K562 (cell line): ENCODE results near the gene TCEANC. TPM values are rescaled to one million over a fixed set of nuclear protein-coding genes. Genes with fewer than 3 reads are reported as not detected.

ENCODE experiments used
- ARID1B ChIP-seq: fragments of 450-650 bp; IDR thresholded peaks from 2 replicates; pipeline ENCODE4 v1.6.1; 2016; ENCODE audit warnings: antibody characterized with exemption, mild to moderate bottlenecking, inconsistent platforms
- CBX3 ChIP-seq, 2 experiments: IDR thresholded peaks; 1 replicate in 1 of 2; 2 replicates in 1 of 2; pipeline ENCODE4 v1.6.1; 2012; ENCODE audit warnings: inconsistent platforms in 2 of 2, low read length in 2 of 2, borderline replicate concordance in 1 of 2, control low read depth in 1 of 2
- GATAD2B ChIP-seq: fragments of 450-650 bp; IDR thresholded peaks from 2 replicates; pipeline ENCODE4 v1.6.1; 2017; ENCODE audit warnings: mild to moderate bottlenecking, borderline replicate concordance
- HLTF ChIP-seq: fragments of 450-650 bp; IDR thresholded peaks from 2 replicates; pipeline ENCODE4 v1.6.1; 2016
- PHB ChIP-seq: fragments of 250-450 bp; sonication (Bioruptor Pico); IDR thresholded peaks from 2 replicates; pipeline ENCODE4 v1.5.0; 2021
- SP1 ChIP-seq: sonication (generic); formaldehyde crosslinking; IDR thresholded peaks from 2 replicates; pipeline ENCODE4 v1.8.1; 2022; ENCODE audit warnings: mild to moderate bottlenecking, missing genetic modification reagents
- SPI1 ChIP-seq: IDR thresholded peaks from 2 replicates; pipeline ENCODE4 v1.6.1; 2011; ENCODE audit warnings: low read depth, low read length, control low read depth, borderline replicate concordance
- ZNF263 ChIP-seq: sonication (generic); formaldehyde crosslinking; IDR thresholded peaks from 2 replicates; pipeline ENCODE4 v1.8.0; 2022; ENCODE audit warnings: mild to moderate bottlenecking, missing genetic modification reagents, borderline replicate concordance
- ZNF436 ChIP-seq: fragments of 250-450, 450-650 bp; sonication (Bioruptor Pico); formaldehyde crosslinking; IDR thresholded peaks from 2 replicates; pipeline ENCODE4 v1.7.0; 2020; ENCODE audit warnings: mild to moderate bottlenecking
- polyA plus RNA-seq, 8 experiments: library from polyadenylated mRNA; depleted of rRNA in 4 of 8; stranded (reverse) in 5 of 8; unstranded in 3 of 8; fragments of >200 nt; fragmentation: Nextera tagmentation in 2 of 8; fragmentation: Illumina TruSeq in 1 of 8; extraction: Ambion mirVana in 2 of 8; extraction: Trizol in 1 of 8; gene quantifications; 2 replicates each; pipeline versions ENCODE4 v1.2.1 to v1.2.3, GENCODE V29; 2011 to 2014; ENCODE audit warnings: inconsistent platforms in 1 of 8, missing spikeins in 1 of 8
- total RNA-seq, 7 experiments: library from RNA; depleted of rRNA in 6 of 7; stranded (reverse); fragments of >200 nt in 6 of 7; fragmentation: Illumina TruSeq in 2 of 7; extraction: Trizol in 2 of 7; gene quantifications; 2 replicates each; pipeline versions ENCODE4 v1.2.1 to v1.2.3, GENCODE V29; 2011 to 2021; ENCODE audit warnings: low replicate concordance in 1 of 7
- TF ChIP-seq, protein P1 (sequence below), 2 experiments: fragments of 450-650 bp; formaldehyde crosslinking in 1 of 2; IDR thresholded peaks; 2 replicates each; pipeline versions ENCODE4 v1.4.0 to v1.6.1; 2014 to 2020; ENCODE audit warnings: mild to moderate bottlenecking in 2 of 2, borderline replicate concordance in 1 of 2, low read depth in 1 of 2
- TF ChIP-seq, protein P2 (sequence below): sonication (generic); formaldehyde crosslinking; IDR thresholded peaks from 2 replicates; pipeline ENCODE4 v1.9.0; 2022; ENCODE audit warnings: mild to moderate bottlenecking, missing genetic modification reagents

The TCEANC gene
- total and polyA plus RNA-seq, 9 of the 15 experiments (the other 6 are each of a cell fraction or from before 2014, with no cell fraction given) = 1.2 to 2.8 (median 2.0) TPM

DNA sequence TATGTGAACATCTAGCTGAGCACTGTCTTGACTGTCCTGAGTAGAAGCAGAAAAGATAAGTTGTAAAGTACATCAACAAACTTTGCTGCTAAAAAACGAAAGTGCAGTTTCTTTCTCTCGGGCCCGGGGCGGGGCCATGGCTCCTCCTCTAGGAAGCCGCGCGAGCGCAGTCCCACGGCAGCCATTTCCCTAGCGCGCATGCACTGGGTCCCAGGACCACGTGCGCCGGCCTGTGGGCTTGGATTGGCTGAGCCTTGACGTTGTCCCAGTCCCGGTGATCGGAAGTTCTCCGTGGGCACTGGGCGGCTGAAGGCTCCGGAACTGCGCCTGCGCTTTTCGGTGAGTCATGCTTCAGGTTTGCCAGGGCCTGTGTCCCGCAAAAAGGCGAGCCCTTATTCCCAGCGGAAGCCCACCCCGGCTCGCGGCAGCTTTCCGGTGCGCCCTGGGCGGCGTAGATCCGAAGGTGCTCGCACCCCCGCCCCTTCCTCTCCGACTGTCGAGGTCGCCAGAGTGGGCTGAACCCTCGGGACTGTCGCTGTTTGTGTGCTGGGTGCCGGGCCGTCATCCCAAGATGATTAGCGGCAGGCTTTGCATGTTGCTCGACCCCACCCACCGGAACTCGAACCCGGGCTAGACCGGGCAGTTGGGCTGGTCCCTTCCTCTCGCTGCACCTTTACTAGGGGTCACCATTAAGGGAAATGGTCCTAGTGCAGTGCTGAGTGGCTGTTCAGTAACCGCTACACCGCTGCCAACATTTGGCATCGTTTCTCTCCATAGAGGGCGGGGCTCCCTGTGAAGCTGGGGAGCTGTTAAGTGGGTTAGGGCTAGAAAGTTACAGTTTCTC lies at the start of gene TCEANC (continued):
- TF ChIP-seq, protein P1, sequence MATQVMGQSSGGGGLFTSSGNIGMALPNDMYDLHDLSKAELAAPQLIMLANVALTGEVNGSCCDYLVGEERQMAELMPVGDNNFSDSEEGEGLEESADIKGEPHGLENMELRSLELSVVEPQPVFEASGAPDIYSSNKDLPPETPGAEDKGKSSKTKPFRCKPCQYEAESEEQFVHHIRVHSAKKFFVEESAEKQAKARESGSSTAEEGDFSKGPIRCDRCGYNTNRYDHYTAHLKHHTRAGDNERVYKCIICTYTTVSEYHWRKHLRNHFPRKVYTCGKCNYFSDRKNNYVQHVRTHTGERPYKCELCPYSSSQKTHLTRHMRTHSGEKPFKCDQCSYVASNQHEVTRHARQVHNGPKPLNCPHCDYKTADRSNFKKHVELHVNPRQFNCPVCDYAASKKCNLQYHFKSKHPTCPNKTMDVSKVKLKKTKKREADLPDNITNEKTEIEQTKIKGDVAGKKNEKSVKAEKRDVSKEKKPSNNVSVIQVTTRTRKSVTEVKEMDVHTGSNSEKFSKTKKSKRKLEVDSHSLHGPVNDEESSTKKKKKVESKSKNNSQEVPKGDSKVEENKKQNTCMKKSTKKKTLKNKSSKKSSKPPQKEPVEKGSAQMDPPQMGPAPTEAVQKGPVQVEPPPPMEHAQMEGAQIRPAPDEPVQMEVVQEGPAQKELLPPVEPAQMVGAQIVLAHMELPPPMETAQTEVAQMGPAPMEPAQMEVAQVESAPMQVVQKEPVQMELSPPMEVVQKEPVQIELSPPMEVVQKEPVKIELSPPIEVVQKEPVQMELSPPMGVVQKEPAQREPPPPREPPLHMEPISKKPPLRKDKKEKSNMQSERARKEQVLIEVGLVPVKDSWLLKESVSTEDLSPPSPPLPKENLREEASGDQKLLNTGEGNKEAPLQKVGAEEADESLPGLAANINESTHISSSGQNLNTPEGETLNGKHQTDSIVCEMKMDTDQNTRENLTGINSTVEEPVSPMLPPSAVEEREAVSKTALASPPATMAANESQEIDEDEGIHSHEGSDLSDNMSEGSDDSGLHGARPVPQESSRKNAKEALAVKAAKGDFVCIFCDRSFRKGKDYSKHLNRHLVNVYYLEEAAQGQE (IDR thresholded peaks at IDR 0.05; ENCODE audit: borderline replicate concordance) = peak; percentile 83
- TF ChIP-seq, protein P1 (CRISPR knock-in tag; IDR thresholded peaks at IDR 0.05; ENCODE audit: low read depth) = no peak
- no peak for TF ChIP-seq HLTF
- no peak; the same call in 1 of the 2 replicates for TF ChIP-seq ZNF263 (CRISPR knock-in tag)
- peak; percentile 24; the same call in 1 of the 2 replicates for TF ChIP-seq ARID1B
- TF ChIP-seq SP1 (CRISPR knock-in tag) = peak; percentile 59; the same call in 1 of the 2 replicates
- TF ChIP-seq ZNF436 = no peak
- TF ChIP-seq, protein P2, sequence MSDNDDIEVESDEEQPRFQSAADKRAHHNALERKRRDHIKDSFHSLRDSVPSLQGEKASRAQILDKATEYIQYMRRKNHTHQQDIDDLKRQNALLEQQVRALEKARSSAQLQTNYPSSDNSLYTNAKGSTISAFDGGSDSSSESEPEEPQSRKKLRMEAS (CRISPR knock-in tag) = peak; percentile 99
- TF ChIP-seq GATAD2B = 0 out of 2 replicates have a peak, but pooled peaks have one; percentile 18
- 0 out of 2 replicates have a peak, but pooled peaks have one; percentile 0 for TF ChIP-seq SPI1
- TF ChIP-seq CBX3 (IDR thresholded peaks at IDR 0.05; ENCODE audit: borderline replicate concordance in 1 of 2, low read length in 2 of 2) = 0 out of 3 replicates have a peak, but pooled peaks of 1 of the 2 experiments have one; percentile 21
- TF ChIP-seq PHB (CRISPR knock-in tag) = no peak
